Fibroblast of lung (primary cell): ENCODE data around the gene ZNF154.

Experiments used
- CTCF ChIP-seq, 2 donors: IDR thresholded peaks in 1 of 2; conservative IDR thresholded peaks in 1 of 2; 1 replicate in 1 of 2; 2 replicates in 1 of 2; pipeline ENCODE4 v1.5.1; 2011 to 2012; ENCODE audit warnings: low read length in 2 of 2, control low read depth in 1 of 2, inconsistent platforms in 1 of 2, low read depth in 1 of 2, mild to moderate bottlenecking in 1 of 2
- EZH2 ChIP-seq: IDR thresholded peaks from 2 replicates; pipeline ENCODE4 v1.5.1; 2012; ENCODE audit warnings: low read length, control low read depth, mild to moderate bottlenecking; ENCODE audit errors: missing control alignments

GRCh38 chr19:57653689-57654088 lies 55.3 kb downstream of the ZNF154 start:
- no peak for TF ChIP-seq CTCF (conservative IDR thresholded peaks at IDR 0.05 in 1 of 2, IDR thresholded peaks at IDR 0.05 in 1 of 2; ENCODE audit: low read depth in 1 of 2, low read length in 2 of 2)
- TF ChIP-seq EZH2, result no peak
